PC-3 (cell line): ENCODE measurements around the gene GSTO2. TPM values are rescaled to one million over a fixed set of nuclear protein-coding genes. Genes with fewer than 3 reads are reported as not detected.
A peak's percentile ranks its signal among the peaks of the same experiment; 100 is the strongest.

Experiments
- ATAC-seq: fragments of 200-7000 bp; cut with Tn5 transposase; 2 replicates; pipeline ENCODE4 v1.9.1; 2020; ENCODE audit warnings: mild to moderate bottlenecking, moderate library complexity
- BruUV-seq: library from RNA; stranded (reverse); fragments of 400-500 nt; replicated peaks from 2 replicates; lab custom pipeline; 2021; lab: Mats Ljungman, UMichigan
- CTCF ChIA-PET: fragments of 300-600 bp; sonication (Branson Sonifier 250); formaldehyde crosslinking; loops from one replicate; lab custom pipeline; 2022; ENCODE audit warnings: antibody characterized with exemption; lab: Charles Lee
- POLR2A ChIA-PET: fragments of 300-600 bp; sonication (Branson Sonifier 250); formaldehyde crosslinking; loops from one replicate; lab custom pipeline; 2022; ENCODE audit warnings: antibody characterized with exemption; ENCODE audit not compliant: unreplicated experiment; lab: Charles Lee
- DNase-seq: peaks from one replicate; pipeline ENCODE4 v3.0.0-alpha.2; 2015
- H2AFZ ChIP-seq: fragments of 300-600 bp; sonication (generic); 2 replicates; pipeline ENCODE4 v1.6.0; 2016; ENCODE audit warnings: antibody characterized with exemption, low read length
- H3F3A ChIP-seq: fragments of 300-600 bp; sonication (generic); one replicate; pipeline ENCODE4 v1.6.0; 2017; ENCODE audit warnings: antibody characterized with exemption, low read length, control low read depth, mild to moderate bottlenecking; ENCODE audit not compliant: unreplicated experiment
- H3K27ac ChIP-seq: fragments of 300-600 bp; sonication (generic); 2 replicates; pipeline ENCODE4 v1.5.1; 2016; ENCODE audit warnings: mild to moderate bottlenecking, low read length
- H3K27me3 ChIP-seq: fragments of 300-600 bp; sonication (generic); 2 replicates; pipeline ENCODE4 v1.6.1; 2016; ENCODE audit warnings: low read length, mixed read lengths
- H3K36me3 ChIP-seq: fragments of 300-600 bp; sonication (generic); 2 replicates; pipeline ENCODE4 v1.6.1; 2016; ENCODE audit warnings: low read depth, mixed run types, low read length, mixed read lengths
- H3K4me1 ChIP-seq: fragments of 300-600 bp; sonication (generic); 2 replicates; pipeline ENCODE4 v1.5.1; 2016; ENCODE audit warnings: low read length; ENCODE audit not compliant: insufficient read depth
- H3K4me2 ChIP-seq: fragments of 300-600 bp; sonication (generic); 2 replicates; pipeline ENCODE4 v1.6.0; 2016; ENCODE audit warnings: low read length
- H3K4me3 ChIP-seq: fragments of 300-600 bp; sonication (generic); 2 replicates; pipeline ENCODE4 v1.5.1; 2016; ENCODE audit warnings: mild to moderate bottlenecking, low read length, mixed read lengths
- H3K79me2 ChIP-seq: fragments of 300-600 bp; sonication (generic); 2 replicates; pipeline ENCODE4 v1.6.1; 2017; ENCODE audit warnings: low read length, mixed read lengths
- H3K9ac ChIP-seq: fragments of 300-600 bp; sonication (generic); 2 replicates; pipeline ENCODE4 v1.6.0; 2016; ENCODE audit warnings: mild to moderate bottlenecking, low read length
- H3K9me2 ChIP-seq: fragments of 300-600 bp; sonication (generic); replicated peaks from 2 replicates; pipeline ENCODE4 v1.6.1; 2016; ENCODE audit warnings: mixed run types, low read length, mixed read lengths
- H3K9me3 ChIP-seq: fragments of 300-600 bp; sonication (generic); 2 replicates; pipeline ENCODE4 v1.6.1; 2016; ENCODE audit warnings: low read length, mixed read lengths
- H4K20me1 ChIP-seq: fragments of 300-600 bp; sonication (generic); 2 replicates; pipeline ENCODE4 v1.6.1; 2016; ENCODE audit warnings: low read length, mixed read lengths
- CTCF ChIP-seq: fragments of 300-600 bp; sonication (generic); conservative IDR thresholded peaks from 2 replicates; pipeline ENCODE4 v1.5.1; 2017; ENCODE audit warnings: antibody characterized with exemption, low read depth, mild to moderate bottlenecking, low read length
- EZH2 ChIP-seq: fragments of 300-600 bp; sonication (generic); IDR thresholded peaks from one replicate; pipeline ENCODE4 v1.6.1; 2017; ENCODE audit warnings: antibody characterized with exemption, mild to moderate bottlenecking, low read length; ENCODE audit not compliant: unreplicated experiment
- EZH2phosphoT487 ChIP-seq: fragments of 300-600 bp; sonication (generic); IDR thresholded peaks from 2 replicates; pipeline ENCODE4 v1.6.1; 2018; ENCODE audit warnings: mild to moderate bottlenecking, antibody characterized with exemption, low read length, borderline replicate concordance
- intact Hi-C: fragments of 100-400 bp; cut with micrococcal nuclease; formaldehyde crosslinking; loops from 2 replicates; pipeline ENCODE4 v1.9.0; 2023
- total RNA-seq: library from RNA; depleted of rRNA; stranded (reverse); fragments of >200 nt; gene quantifications from 2 replicates; pipeline ENCODE4 v1.2.3, GENCODE V29; 2014

GSTO2 gene
- total RNA-seq, 1 experiment from 2014 or later: 13.8 TPM

DNA sequence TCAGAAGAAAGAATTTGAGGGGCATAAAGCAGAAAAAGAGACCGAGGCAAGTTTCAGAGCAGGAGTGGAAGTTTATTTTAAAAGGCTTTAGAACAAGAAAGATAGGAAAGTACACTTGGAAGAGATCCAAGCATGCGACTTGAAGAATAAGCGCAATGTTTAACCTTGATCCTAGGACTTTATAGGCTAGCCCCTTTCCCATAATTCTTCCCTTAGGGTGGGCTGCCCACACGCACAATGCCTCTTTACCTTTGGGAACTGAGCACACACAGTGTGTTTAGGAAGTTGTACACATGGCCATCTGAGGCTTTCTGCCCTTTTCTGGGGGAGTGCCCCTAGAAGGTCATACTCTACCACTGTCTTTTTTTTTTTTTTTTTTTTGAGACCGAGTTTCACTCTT is 25.5 kb upstream of the GSTO2 start:
- TF ChIP-seq CTCF (no peak), EZH2 (no peak), EZH2phosphoT487 (no peak)
- Histone ChIP-seq H3K9me3 (no peaks in the 10 kb centered on the region), H3K36me3 (no peaks in the 10 kb centered on the region), H3F3A (no peaks in the 10 kb centered on the region), H3K27ac (no peak overlapping the region), H3K4me1 (no peaks in the 10 kb centered on the region), H3K79me2 (no peaks in the 10 kb centered on the region), H3K4me2 (no peak overlapping the region), H3K4me3 (no peak overlapping the region), H3K9me2 (no peaks in the 10 kb centered on the region), H3K27me3 (no peaks in the 10 kb centered on the region), H3K9ac (no peak overlapping the region), H4K20me1 (no peaks in the 10 kb centered on the region), H2AFZ (no peak overlapping the region)
- ChIA-PET POLR2A (no interaction called here), CTCF (no interaction called here)
- no TSS peak for BruUV-seq
- DNase-seq: no peak
- intact Hi-C loops: no loop called here
- no peak for ATAC-seq

DNA sequence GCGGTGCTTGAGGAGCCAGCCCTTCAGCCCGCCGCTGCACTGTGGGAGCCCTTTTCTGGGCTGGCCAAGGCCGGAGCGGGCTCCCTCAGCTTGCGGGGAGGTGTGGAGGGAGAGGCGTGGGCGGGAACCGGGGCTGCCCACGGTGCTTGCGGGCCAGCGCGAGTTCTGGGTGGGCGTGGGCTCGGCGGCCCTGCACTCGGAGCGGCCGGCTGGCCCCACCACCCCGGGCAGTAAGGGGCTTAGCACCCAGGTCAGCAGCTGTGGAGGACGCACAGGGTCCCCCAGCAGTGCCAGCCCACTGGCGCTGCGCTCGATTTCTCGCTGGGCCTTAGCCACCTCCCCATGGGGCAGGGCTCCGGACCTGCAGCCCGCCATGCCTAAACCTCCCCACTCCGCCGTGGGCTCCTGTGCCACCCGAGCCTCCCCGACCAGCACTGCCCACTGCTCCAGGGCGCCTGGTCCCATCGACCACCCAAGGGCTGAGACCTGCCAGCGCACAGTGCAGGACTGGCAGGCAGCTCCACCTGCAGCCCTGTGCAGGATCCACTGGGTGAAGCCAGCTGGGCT is 23.8 kb upstream of the GSTO2 start:
- DNase-seq (no peak), ATAC-seq (no peak)
- POLR2A ChIA-PET: no interaction called here
- H3K4me3 ChIP-seq: no peak overlapping the region
- H3K4me2 ChIP-seq: no peak overlapping the region
- H2AFZ ChIP-seq: no peak overlapping the region
- TF ChIP-seq EZH2 (no peak), EZH2phosphoT487 (no peak), CTCF (no peak)
- intact Hi-C loops: no loop called here
- H3K9ac ChIP-seq: no peak overlapping the region
- no peaks in the 10 kb centered on the region for H3K27me3 ChIP-seq
- no peaks in the 10 kb centered on the region for H3K36me3 ChIP-seq
- H3K4me1 ChIP-seq: no peaks in the 10 kb centered on the region
- H3K9me2 ChIP-seq: no peaks in the 10 kb centered on the region
- H3F3A ChIP-seq: no peaks in the 10 kb centered on the region
- BruUV-seq: no TSS peak
- no peak overlapping the region for H3K27ac ChIP-seq
- no peaks in the 10 kb centered on the region for H4K20me1 ChIP-seq
- CTCF ChIA-PET: no interaction called here
- H3K79me2 ChIP-seq: no peaks in the 10 kb centered on the region
- H3K9me3 ChIP-seq: no peaks in the 10 kb centered on the region

- no peaks in the 10 kb centered on the region for H3K4me1 ChIP-seq
- H3K27me3 ChIP-seq: no peaks in the 10 kb centered on the region
- TF ChIP-seq EZH2: no peak
- TF ChIP-seq CTCF: no peak
- no peak for TF ChIP-seq EZH2phosphoT487
- H3K4me2 ChIP-seq: no peak overlapping the region
- no peak overlapping the region for H3K9ac ChIP-seq
- H3K36me3 ChIP-seq: no peaks in the 10 kb centered on the region
- peak; percentile 9 for DNase-seq
- H4K20me1 ChIP-seq: no peaks in the 10 kb centered on the region
- H3K27ac ChIP-seq: no peak overlapping the region
- no TSS peak for BruUV-seq
- no peaks in the 10 kb centered on the region for H3K9me3 ChIP-seq
- no peaks in the 10 kb centered on the region for H3K9me2 ChIP-seq
- H3K79me2 ChIP-seq: no peaks in the 10 kb centered on the region
- H3F3A ChIP-seq: no peaks in the 10 kb centered on the region
- intact Hi-C loops: no loop called here
- ChIA-PET CTCF (no interaction called here), POLR2A (no interaction called here)
- H3K4me3 ChIP-seq: no peak overlapping the region
- H2AFZ ChIP-seq: no peak overlapping the region
- no peak for ATAC-seq
Observed at GRCh38 chr10:104246976-104247375, 22.0 kb upstream of the GSTO2 start.
